GM19023 (cell line): Measurements from ENCODE around the gene ITGB5.

Experiments used
- ATAC-seq: cut with Tn5 transposase; IDR thresholded peaks from one replicate; pipeline ENCODE4 v1.9.1; 2021; ENCODE audit warnings: mild to moderate bottlenecking, moderate library complexity; ENCODE audit not compliant: unreplicated experiment

ITGB5 gene, protein sequence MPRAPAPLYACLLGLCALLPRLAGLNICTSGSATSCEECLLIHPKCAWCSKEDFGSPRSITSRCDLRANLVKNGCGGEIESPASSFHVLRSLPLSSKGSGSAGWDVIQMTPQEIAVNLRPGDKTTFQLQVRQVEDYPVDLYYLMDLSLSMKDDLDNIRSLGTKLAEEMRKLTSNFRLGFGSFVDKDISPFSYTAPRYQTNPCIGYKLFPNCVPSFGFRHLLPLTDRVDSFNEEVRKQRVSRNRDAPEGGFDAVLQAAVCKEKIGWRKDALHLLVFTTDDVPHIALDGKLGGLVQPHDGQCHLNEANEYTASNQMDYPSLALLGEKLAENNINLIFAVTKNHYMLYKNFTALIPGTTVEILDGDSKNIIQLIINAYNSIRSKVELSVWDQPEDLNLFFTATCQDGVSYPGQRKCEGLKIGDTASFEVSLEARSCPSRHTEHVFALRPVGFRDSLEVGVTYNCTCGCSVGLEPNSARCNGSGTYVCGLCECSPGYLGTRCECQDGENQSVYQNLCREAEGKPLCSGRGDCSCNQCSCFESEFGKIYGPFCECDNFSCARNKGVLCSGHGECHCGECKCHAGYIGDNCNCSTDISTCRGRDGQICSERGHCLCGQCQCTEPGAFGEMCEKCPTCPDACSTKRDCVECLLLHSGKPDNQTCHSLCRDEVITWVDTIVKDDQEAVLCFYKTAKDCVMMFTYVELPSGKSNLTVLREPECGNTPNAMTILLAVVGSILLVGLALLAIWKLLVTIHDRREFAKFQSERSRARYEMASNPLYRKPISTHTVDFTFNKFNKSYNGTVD

DNA sequence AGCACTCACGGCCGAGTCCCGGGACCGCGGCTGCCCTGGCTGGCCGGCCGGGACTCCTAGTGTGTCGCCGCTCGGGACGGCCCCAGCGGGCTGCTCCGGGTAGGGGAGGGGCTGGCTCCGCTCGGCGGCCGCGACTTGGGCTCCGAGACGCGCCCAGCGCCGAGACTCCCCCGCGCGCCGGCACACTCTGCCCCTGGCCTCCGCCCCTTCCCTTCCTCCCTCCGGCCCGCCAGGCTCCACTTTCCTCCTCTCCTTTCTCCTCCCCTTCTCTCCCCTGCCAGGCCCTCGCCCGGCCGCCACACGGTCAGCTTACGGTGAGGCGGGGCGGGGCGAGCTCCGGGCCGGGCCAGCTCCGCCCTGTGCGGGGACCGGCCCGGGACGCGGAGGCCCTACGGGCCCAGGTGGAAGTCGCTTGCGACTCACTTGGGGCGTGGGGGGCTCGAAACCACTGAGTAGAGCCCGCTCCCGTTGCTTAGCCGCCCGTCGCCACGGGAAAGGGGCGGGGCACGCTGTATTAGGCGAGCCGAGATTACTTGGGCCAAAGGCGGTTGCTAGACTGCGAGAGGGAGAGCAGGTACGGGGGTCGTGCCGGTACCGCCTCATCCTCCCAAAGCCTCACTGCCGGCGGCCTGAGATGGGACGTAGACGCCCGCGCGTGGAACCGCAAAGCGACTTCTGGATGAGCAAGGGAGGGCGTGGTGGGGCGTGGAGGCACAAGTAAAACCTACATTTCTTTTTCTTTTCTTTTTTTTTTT, at the start of gene ITGB5:
Gene ITGB5, minus strand, starts transcription at position 189 of the 755 bp plus-strand sequence. CDS start 365 bp downstream, outside the sequence.
- ATAC-seq: peak; percentile 61

DNA sequence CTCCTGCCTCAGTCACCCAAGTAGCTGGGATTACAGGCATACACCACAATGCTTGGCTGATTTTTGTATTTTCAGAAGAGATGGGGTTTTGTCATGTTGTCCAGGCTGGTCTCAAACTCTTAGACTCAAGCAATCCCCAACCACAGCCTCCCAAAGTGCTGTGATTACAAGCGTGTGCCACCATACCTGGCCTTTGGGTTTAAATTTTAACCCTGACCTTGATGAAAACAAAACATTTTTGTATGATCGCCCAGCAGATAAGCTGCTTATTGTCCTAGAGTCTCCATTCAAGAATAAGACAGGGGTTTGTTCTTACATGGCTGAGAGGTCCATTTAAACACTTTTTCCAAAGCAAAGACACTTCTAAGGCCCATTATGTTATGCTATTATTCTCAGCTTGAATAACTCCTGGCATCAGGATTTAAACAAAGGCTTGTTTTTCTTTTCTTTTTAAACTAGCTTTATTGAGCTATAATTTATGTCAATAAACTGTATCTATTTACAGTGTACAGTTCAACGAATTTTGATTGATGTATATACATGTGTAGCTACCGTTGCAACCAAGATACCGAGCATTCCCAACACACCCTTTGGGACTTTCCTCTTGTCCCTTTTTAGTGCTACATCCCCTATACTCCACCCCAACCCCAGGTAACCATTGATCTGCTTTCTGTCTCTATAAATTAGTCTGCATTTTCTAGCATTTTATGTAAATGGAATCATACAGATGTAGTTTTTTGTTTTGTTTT, 48.8 kb upstream of the ITGB5 start:
- ATAC-seq: no peak

- peak; percentile 65 for ATAC-seq
Observed at GRCh38 chr3:124935264-124935663, 48.1 kb upstream of the ITGB5 start.

GRCh38 chr3:124934577-124934976, 47.4 kb upstream of the ITGB5 start, which contains the start of gene MUC13:
Gene MUC13 (minus strand): TSS chr3:124934751. CDS start chr3:124934712, 39 bp downstream.
- ATAC-seq: peak; percentile 35

DNA sequence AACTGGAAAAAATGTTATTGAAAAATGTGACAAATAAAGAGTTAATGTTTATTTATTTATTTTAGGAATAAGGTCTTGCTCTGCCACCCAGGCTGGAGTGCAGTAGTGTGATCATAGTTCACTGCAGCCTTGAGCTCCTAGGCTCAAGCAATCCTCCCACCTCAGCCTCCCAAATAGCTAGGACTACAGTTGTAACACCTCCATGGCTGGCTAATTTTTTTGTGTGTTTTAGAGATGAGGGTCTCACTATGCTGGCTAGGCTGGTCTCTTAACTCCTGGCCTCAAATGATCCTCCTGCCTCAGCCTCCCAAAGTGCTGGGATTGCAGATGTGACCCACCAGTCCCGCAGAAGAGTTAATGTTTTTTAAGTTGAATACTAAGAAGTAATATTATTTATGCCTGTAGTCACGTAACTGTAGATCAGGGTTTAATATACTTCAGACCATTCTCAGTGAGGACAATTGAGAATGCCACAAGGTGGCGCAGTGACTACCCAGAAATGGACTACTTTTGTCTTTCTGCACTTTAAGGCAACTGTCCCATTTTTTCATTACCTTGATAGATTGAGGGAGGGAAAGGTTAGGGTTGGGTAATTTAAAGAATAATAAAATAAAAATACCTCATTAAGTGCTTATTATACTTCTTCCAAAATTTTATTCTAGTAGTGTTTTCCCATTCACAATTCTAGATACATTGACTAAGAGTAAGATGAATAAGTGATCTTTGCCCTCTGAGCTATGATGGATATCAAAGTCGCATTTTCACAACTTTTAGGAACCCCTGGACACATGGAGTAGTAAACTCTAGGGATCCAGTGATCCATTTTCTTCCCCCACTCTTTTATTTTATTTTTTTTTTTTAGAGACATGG, 41.4 kb upstream of the ITGB5 start:
- ATAC-seq: no peak

GRCh38 chr3:124927574-124928045, 40.4 kb upstream of the ITGB5 start:
- no peak for ATAC-seq

- no peak for ATAC-seq
Observed at GRCh38 chr3:124926426-124927101, 39.4 kb upstream of the ITGB5 start.

GRCh38 chr3:124924741-124925140, 37.6 kb upstream of the ITGB5 start:
- no peak for ATAC-seq

DNA sequence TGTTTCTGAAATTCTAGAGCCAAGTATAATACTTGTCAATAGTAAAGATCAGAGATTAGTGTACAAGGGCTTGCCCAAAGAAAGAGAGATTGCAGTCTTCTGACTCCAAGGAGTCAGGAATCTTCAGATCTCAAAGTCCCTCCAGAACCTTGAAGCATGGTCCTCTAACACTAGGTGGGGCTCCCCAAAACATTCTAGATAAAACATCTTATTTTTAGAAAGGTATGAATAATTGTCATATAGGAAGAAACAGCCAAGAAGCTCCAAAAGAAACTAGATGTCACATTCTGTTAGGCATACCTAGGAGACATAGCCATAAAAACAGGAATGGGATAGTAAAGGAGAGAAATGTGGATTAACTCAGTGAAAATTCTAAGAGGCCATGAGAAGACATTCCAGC, 36.7 kb upstream of the ITGB5 start:
- ATAC-seq: no peak

GRCh38 chr3:124920718-124921117, 33.6 kb upstream of the ITGB5 start:
- ATAC-seq: no peak

GRCh38 chr3:124919756-124920155, 32.6 kb upstream of the ITGB5 start:
- ATAC-seq: no peak

DNA sequence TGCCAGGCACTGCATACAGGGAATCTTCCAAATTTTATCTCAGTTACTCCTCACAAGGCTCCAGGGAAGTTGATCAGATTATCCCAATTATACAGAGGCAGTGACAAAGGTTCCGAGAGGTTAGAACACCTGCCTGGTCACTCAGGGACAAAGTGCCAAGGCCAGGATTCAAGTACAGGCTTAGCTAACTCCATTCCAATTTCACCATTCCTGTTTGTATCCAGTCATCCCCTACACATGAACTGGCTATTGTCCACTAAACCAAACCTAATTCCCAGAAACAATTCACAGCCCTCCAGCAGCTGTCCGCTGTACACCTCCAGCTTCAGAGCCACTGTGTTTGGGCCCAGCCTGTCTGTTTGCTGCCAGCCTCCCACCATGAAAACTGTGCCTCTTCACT, 31.4 kb upstream of the ITGB5 start:
- ATAC-seq: no peak

DNA sequence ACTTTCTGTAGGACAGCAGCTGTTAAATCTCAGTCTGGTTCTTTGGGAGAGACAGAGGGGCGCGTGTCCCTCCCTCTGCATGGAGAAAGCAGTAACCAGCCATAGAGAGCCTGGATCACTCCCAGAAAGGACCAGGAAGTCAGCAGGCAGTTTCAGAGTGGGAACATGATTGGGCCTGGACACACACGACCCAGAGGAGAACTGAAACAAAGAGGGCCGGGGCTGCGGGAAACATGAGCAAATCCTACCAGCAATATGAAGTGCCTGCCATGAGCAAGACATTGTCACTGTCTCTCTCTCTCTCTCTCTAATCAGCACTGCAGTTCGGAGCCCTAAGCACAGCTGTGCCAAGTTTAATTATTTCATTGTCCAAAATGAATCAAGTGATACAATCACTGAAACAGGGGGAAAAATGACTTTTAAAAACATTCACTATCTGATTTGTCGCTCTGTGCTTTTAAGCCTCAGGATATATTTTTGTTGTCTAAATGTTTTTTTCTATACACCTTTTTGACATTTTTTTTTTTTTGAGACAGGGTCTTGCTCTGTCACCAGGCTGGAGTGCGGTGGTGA, 29.8 kb upstream of the ITGB5 start:
- no peak for ATAC-seq

DNA sequence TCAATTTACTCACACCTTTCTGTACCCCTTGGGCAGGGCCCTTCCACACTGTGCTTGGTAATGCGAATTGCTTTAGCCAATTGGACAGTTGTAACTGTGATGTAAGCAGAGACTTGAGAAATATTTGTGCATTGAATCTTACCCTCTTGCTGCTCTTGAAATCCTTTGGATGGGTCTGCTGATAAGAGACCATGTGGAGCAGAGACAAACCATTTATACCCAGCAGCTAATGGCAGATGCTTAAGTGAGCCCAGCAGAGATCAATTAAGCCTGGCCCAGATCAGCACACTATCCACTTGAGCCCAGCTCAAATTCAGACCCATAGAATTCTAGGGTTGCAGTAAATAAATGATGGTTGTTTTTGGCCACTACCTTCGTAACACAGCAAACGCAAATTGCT, 28.1 kb upstream of the ITGB5 start:
- no peak for ATAC-seq

DNA sequence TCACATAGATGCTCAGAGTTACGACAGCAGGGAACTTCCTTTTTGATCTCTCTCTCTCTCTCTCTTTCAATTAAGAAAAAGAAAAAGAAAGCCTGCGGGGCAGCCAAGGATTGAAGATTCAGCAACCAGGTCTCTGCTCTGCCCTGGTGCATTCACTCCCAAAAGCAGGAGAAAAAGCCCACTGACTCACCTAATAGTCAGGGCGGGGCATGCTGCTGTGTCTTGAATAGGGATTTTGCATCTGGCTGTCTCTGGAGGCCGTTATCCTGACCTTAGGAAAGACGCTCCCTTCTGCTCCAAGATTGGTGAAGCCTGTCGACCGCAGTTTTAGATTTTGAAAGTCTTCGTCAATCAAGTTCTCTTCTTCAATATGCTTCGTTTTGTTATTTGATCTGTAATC, 20.8 kb upstream of the ITGB5 start:
- ATAC-seq: no peak

DNA sequence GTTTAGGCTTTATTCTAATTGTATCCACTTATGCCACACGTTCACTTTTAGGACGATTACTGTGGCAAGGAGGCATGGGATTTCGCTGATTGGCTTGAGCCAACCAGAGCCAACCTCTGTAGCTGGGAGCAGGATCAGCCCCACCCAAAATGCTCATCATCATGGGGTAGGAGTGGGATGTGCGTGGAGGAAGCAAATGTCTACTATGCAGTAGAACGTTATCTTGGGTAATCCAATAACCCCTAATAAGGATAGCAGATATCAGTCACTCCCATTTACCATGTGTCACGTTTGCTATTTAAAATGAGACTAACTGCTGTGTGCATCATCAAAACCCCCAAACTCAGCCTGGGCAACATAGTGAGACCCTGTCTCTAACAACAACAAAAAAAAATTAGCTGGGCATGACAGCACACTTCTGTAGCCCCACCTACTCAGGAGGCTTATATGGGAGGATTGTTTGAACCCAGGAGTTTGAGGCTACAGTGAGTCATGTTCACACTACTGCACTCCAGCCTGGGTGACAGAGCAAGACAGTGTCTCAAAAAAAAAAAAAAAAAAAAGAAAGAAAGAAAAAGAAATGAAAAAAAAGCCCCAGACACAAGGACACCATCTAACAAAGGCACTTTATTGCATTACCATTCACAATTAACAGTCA, 17.8 kb upstream of the ITGB5 start:
- no peak for ATAC-seq

GRCh38 chr3:124903896-124904834, 17.0 kb upstream of the ITGB5 start:
- ATAC-seq: no peak
